Fibroblast of the aortic adventitia (primary cell): ENCODE measurements around the gene SLC2A13. TPM values are rescaled to one million over a fixed set of nuclear protein-coding genes. Genes with fewer than 3 reads are reported as not detected.
"Not testable (repeated sequence)": the region's sequence is repeated elsewhere in the genome, so short reads cannot be mapped to it uniquely, and the experiment has no call there.

Experiments
- DNase-seq: peaks from one replicate; pipeline ENCODE4 v3.0.0-alpha.2; 2010; ENCODE audit warnings: low read depth
- H3K4me3 ChIP-seq: 2 replicates; pipeline ENCODE4 v1.5.1; 2011; ENCODE audit warnings: low read depth, mild to moderate bottlenecking, control low read depth, low read length, moderate library complexity
- total RNA-seq: library from RNA; depleted of rRNA; stranded (reverse); fragments of >200 nt; gene quantifications from 2 replicates; pipeline ENCODE4 v1.2.3, GENCODE V29; 2012; ENCODE audit warnings: low replicate concordance
- TF ChIP-seq, protein P1 (sequence below): IDR thresholded peaks from 2 replicates; pipeline ENCODE4 v1.5.1; 2011; ENCODE audit warnings: mild to moderate bottlenecking, low read length, control low read depth, inconsistent platforms; ENCODE audit not compliant: insufficient read depth

SLC2A13 gene
- total RNA-seq, 1 donor, result 16.6 TPM

DNA sequence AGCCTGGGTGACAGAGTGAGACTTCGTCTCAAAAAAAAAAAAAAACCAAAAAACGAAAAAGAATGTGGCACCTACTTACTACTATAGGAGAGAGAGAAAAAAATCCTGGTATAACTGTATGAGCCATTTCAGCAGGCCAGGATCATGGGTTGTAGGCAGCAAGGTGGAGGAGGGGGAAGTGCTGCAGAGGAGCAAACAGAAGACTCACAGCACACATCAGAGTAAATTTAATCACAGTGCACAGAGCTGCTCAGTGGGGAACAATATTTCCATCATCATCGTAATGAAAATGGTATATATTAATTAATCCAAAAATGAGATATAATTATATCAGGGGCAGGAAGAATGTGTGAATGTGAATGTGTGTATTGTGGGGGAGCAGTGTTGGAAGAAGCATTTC lies 175.8 kb downstream of the SLC2A13 start:
- TF ChIP-seq, protein P1, sequence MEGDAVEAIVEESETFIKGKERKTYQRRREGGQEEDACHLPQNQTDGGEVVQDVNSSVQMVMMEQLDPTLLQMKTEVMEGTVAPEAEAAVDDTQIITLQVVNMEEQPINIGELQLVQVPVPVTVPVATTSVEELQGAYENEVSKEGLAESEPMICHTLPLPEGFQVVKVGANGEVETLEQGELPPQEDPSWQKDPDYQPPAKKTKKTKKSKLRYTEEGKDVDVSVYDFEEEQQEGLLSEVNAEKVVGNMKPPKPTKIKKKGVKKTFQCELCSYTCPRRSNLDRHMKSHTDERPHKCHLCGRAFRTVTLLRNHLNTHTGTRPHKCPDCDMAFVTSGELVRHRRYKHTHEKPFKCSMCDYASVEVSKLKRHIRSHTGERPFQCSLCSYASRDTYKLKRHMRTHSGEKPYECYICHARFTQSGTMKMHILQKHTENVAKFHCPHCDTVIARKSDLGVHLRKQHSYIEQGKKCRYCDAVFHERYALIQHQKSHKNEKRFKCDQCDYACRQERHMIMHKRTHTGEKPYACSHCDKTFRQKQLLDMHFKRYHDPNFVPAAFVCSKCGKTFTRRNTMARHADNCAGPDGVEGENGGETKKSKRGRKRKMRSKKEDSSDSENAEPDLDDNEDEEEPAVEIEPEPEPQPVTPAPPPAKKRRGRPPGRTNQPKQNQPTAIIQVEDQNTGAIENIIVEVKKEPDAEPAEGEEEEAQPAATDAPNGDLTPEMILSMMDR, result no peak
- no peak overlapping the region for H3K4me3 ChIP-seq
- DNase-seq, result no peak

DNA sequence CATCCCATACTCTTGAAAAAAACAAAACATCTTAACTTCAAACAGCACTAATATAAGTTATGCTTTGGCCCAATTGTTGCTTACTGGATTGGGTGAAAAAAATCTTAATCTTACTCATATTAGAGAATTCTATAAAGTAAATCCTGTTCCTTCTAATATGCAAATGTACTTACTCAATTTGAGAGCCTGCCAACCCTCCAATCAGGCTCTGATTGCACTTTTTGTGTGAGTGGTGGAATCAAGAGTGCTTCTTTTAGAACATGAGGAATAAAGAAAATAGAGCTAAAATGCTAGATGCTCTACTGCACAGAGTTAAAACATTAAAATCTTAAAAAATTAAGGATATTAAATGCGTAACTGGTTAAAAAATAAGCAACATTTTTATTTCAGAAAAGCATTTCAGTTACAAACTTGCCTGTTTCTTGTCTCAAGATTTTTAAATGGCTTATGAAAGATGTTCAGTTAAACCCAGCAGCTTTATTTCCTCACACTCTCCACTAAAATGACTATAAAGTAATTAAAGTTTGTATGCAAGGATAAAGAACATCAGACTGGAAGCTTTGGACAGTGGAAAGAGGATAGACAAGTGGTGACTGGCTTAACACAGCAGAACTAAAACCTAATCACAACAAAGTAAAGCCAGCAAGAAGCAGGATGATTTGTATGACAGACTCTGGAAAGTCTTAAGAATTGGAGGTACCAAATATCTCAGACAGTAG lies 177.5 kb downstream of the SLC2A13 start:
- no peak for DNase-seq
- TF ChIP-seq, protein P1, result no peak
- H3K4me3 ChIP-seq, result no peak overlapping the region

DNA sequence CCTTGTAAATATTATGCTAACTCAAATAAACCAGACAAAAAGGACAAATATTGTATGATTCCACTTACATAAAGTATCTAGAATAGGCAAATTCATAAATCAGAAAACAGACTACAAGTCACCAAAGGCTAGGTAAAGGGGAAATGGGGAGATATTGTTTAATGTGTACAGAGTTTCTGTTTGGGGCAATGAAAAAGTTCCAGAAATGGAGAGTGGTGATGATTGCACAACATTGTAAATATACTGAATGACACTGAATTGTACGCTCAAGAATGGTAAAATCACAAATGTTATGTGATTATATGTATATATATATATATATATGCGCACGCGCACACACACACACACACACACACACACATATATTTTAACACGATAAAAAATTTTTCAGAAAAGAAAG lies 182.5 kb downstream of the SLC2A13 start:
- TF ChIP-seq, protein P1, result no peak
- no peak for DNase-seq
- no peak overlapping the region for H3K4me3 ChIP-seq

DNA sequence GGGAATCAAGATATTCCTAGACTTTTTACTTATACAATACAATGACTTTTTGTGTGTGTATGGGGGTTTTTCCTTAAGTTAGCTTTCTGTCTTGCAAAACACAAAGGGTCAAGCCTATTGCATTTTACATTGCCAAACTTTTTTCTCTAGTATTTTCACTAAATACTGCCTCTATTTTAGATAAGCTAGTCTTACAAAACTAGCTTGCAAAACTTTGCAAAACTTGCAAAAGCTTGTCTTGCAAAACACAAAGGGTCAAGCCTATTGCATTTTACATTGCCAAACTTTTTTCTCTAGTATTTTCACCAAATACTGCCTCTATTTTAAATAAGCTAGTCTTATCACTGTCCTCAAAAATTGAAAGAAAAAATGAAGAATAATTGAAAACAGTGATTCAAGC lies 183.3 kb downstream of the SLC2A13 start:
- DNase-seq, result peak; percentile 77
- H3K4me3 ChIP-seq, result not testable (repeated sequence)

DNA sequence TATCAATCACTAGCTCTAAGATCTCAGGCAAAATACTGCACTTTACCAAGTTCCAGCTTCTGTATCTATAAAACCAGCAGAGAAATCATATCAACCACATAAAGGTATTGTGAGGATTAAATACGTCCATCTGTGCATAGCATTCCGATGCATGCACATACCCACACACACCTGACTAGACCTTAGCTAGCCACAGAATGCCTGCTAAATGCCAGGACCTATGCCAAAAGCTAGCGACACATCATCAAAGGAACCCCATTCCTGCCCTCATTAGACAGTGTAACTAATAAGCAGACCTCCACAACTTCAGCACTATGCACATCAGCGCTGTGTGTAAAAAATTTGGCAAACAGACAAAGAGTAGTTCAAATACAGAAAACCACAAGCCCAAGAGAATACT lies 185.2 kb downstream of the SLC2A13 start:
- DNase-seq, result no peak
- H3K4me3 ChIP-seq, result no peak overlapping the region
- TF ChIP-seq, protein P1, result no peak

DNA sequence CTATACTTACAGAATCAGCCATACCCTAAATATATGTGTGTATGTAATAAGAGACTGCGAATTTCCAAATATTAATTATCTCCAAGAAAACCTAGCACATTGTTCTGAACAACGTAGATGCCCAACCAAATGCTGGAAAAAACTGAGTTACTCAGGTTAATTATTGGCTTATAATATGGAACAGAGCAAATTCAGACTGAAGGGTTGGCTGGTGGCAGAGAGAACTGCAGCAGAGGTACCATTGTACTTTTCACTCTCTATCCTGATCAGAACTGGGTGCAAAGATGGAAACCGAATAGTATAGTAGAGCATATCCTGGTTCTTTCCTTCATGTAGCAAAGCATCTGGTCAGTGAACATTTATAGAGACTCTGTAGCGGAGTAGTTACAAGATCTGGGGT lies 185.7 kb downstream of the SLC2A13 start:
- DNase-seq, result no peak
- no peak overlapping the region for H3K4me3 ChIP-seq
- TF ChIP-seq, protein P1, result no peak

DNA sequence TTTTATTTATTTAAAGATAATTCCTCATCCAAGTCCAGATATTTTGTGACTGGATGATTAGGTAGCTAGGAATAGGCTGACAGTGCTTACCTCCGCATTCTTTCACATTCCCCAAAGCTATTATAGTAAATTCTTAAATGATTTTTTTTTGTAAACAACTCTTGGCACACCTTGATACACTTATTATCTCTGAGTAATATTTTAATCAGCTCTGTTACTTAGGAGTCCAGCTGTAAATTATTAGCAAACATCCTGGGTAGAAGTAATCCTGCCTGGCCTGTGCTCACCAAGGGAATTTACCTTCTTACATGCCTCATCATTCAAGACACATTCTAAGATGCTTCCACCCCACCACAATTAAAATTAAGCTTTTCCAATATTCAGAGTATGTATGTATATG lies 186.1 kb downstream of the SLC2A13 start:
- no peak for DNase-seq

More for the DNA sequence above, 186.1 kb downstream of the SLC2A13 start:
- H3K4me3 ChIP-seq, result no peak overlapping the region
- TF ChIP-seq, protein P1, result no peak
